ENCODE data around the gene RYK. TPM values are rescaled to one million over a fixed set of nuclear protein-coding genes. Genes with fewer than 3 reads are reported as not detected.

The RYK gene
- total RNA-seq, 1 donor from 2014 or later, result 85.2 TPM

GRCh38 chr3:134295930-134296329, 45.3 kb upstream of the RYK start:
- Mint-ChIP-seq H3K4me3 (ENCODE audit: low read depth) (no peak overlapping the region), H3K27me3 (no peaks in the 10 kb centered on the region), H3K27ac (no peak overlapping the region), H3K36me3 (ENCODE audit: insufficient read depth) (no peaks in the 10 kb centered on the region), H3K4me1 (ENCODE audit: low read depth) (no peaks in the 10 kb centered on the region), H3K9me3 (ENCODE audit: low read depth) (peaks cover 7% of the 10 kb centered on the region)
- no peak for DNase-seq (ENCODE audit: low spot score, unreplicated experiment)
- TF ChIP-seq, protein P1, sequence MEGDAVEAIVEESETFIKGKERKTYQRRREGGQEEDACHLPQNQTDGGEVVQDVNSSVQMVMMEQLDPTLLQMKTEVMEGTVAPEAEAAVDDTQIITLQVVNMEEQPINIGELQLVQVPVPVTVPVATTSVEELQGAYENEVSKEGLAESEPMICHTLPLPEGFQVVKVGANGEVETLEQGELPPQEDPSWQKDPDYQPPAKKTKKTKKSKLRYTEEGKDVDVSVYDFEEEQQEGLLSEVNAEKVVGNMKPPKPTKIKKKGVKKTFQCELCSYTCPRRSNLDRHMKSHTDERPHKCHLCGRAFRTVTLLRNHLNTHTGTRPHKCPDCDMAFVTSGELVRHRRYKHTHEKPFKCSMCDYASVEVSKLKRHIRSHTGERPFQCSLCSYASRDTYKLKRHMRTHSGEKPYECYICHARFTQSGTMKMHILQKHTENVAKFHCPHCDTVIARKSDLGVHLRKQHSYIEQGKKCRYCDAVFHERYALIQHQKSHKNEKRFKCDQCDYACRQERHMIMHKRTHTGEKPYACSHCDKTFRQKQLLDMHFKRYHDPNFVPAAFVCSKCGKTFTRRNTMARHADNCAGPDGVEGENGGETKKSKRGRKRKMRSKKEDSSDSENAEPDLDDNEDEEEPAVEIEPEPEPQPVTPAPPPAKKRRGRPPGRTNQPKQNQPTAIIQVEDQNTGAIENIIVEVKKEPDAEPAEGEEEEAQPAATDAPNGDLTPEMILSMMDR (IDR thresholded peaks at IDR 0.05; ENCODE audit: unreplicated experiment), result no peak

GRCh38 chr3:134294302-134295280, 43.9 kb upstream of the RYK start:
- DNase-seq (ENCODE audit: low spot score, unreplicated experiment), result no peak
- no peaks in the 10 kb centered on the region for H3K36me3 Mint-ChIP-seq (ENCODE audit: insufficient read depth)
- H3K4me1 Mint-ChIP-seq (ENCODE audit: low read depth), result no peaks in the 10 kb centered on the region
- no peaks in the 10 kb centered on the region for H3K27me3 Mint-ChIP-seq
- peaks cover 7% of the 10 kb centered on the region for H3K9me3 Mint-ChIP-seq (ENCODE audit: low read depth)
- no peak overlapping the region for H3K4me3 Mint-ChIP-seq (ENCODE audit: low read depth)
- TF ChIP-seq, protein P1 (IDR thresholded peaks at IDR 0.05; ENCODE audit: unreplicated experiment), result no peak
- H3K27ac Mint-ChIP-seq, result no peak overlapping the region

DNA sequence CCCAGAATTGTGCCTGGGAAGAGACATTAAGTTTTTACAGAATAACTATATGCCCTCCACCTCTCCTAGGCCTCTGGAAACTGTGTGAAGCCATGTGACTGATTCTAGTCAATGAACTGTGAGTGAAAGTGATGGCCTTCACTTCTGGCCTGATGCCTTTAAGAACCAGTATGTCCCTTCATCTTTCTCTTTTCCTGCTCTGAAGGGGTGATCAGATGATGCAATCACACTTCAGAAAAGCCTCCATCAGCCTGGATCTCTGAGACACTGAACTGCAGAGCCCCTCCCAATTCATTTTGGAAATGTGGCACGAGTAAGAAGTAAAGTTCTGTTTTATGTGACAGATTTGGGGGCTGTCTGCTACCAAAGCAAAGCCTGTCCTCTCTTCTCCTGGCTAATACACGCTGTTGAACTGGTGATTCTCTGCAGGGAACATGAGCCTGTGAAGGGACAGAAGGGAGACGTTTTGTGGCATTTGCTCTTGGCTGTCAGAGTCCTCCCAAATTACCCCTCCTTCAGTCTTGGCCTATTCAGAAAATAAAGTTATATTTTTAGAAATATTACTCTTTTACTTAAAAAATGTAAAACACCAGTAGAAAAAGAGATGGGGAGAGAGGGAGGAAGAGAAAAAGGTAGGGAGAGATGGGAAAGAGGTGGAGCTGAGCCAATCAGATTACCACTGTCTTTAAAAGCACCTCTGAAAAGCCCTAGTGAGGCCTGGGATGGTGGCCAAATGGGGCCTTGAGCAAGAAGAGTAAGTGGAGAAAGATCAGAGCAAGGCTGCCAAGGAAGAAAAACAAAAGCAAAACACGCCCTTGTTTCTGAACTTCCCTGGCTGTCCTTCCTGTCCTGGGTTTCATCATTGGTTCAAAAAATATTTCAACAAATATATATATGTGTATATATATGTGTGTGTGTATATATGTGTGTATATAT, 40.9 kb upstream of the RYK start:
- DNase-seq (ENCODE audit: low spot score, unreplicated experiment), result no peak
- Mint-ChIP-seq H3K27ac (peak overlapping the region; percentile 80), H3K36me3 (ENCODE audit: insufficient read depth) (no peaks in the 10 kb centered on the region), H3K27me3 (peaks cover 6% of the 10 kb centered on the region), H3K9me3 (ENCODE audit: low read depth) (peaks cover 10% of the 10 kb centered on the region), H3K4me3 (ENCODE audit: low read depth) (no peak overlapping the region), H3K4me1 (ENCODE audit: low read depth) (no peaks in the 10 kb centered on the region)
- TF ChIP-seq, protein P1 (IDR thresholded peaks at IDR 0.05; ENCODE audit: unreplicated experiment), result no peak

DNA sequence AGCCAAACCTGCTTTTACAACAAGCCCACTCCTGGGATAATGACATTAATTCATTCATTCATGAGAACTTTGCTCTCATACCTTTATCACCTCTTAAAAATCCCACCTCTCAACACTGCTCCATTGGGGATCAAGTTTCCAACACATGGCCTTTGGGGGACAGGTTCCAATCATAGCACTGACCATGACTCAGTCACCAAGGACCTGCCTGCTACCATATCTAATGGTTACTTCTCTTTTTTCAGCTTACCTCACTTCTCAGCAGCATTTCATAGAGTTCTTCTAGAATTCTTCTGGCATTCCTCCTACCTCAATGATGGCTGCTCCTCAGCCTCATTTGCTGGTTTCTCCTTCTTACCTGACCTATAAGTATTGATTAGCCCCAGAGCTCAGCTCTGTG, 36.9 kb upstream of the RYK start:
- no peak for DNase-seq (ENCODE audit: low spot score, unreplicated experiment)
- peaks cover 3% of the 10 kb centered on the region for H3K9me3 Mint-ChIP-seq (ENCODE audit: low read depth)
- no peaks in the 10 kb centered on the region for H3K36me3 Mint-ChIP-seq (ENCODE audit: insufficient read depth)
- H3K4me3 Mint-ChIP-seq (ENCODE audit: low read depth), result no peak overlapping the region
- H3K27ac Mint-ChIP-seq, result no peak overlapping the region
- H3K4me1 Mint-ChIP-seq (ENCODE audit: low read depth), result no peaks in the 10 kb centered on the region
- peaks cover 6% of the 10 kb centered on the region for H3K27me3 Mint-ChIP-seq
- TF ChIP-seq, protein P1 (IDR thresholded peaks at IDR 0.05; ENCODE audit: unreplicated experiment), result no peak

DNA sequence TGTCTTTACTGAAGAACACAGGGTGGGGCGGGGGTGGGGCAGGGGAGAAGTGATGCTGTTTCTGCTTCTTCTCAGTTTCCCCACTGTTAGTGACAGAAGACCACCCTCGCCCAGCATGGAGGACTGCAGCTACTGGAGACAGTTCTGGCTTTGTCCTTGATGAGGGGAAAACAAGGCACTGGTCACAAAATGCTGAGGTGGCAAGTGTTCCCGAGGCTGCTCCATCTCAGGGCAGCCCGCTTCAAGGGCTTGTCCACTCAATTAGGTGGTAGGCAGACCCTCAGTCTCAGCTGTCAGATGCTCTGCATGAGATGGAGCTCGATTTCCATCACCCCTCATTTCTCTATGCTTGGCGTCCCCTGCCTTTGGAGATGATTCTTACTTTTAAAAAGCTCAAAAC, 33.8 kb upstream of the RYK start:
- H3K4me3 Mint-ChIP-seq (ENCODE audit: low read depth), result no peak overlapping the region
- DNase-seq (ENCODE audit: low spot score, unreplicated experiment), result no peak

More for the DNA sequence above, 33.8 kb upstream of the RYK start:
- no peaks in the 10 kb centered on the region for H3K4me1 Mint-ChIP-seq (ENCODE audit: low read depth)
- no peak overlapping the region for H3K27ac Mint-ChIP-seq
- peaks cover 6% of the 10 kb centered on the region for H3K27me3 Mint-ChIP-seq
- TF ChIP-seq, protein P1 (IDR thresholded peaks at IDR 0.05; ENCODE audit: unreplicated experiment), result no peak
- no peaks in the 10 kb centered on the region for H3K36me3 Mint-ChIP-seq (ENCODE audit: insufficient read depth)
- peaks cover 3% of the 10 kb centered on the region for H3K9me3 Mint-ChIP-seq (ENCODE audit: low read depth)

Measured in progenitor cell of endocrine pancreas (in vitro differentiated cells).